ELF-1 (cell line): Measurements from ENCODE around the gene ZNF438.
"Not testable (repeated sequence)": the region's sequence is repeated elsewhere in the genome, so short reads cannot be mapped to it uniquely, and the experiment has no call there.

Source experiments
- DNase-seq: peaks from one replicate; pipeline ENCODE4 v3.0.0-alpha.2; 2016; ENCODE audit warnings: low read depth, low spot score

Gene ZNF438

DNA sequence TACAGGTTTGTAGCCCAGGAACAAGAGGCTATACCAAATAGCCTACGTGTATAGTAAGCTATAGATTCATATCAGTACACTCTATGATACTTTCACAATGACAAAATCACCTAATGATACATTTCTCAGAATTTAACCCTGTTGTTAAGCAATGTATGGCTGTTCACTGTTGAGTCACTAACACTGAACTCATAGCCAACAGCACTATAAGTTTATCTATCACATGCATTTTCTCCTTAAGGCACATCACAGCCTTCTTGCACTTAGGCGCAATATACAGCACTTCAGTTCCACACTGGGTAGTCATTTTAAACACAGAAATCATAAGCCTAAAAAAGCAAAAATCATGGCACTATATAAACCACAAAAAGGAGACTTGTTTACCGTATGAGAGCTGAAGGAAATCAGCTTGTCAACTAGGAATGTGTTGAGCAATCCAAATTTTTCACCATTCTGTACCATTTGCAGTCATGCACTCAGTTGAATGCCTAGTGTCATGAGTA, 45.6 kb downstream of the ZNF438 start:
- no peak for DNase-seq

GRCh38 chr10:30985512-30985911, 46.2 kb downstream of the ZNF438 start:
- DNase-seq = no peak

- DNase-seq = no peak
Observed at GRCh38 chr10:30984563-30985328, 46.9 kb downstream of the ZNF438 start.

- DNase-seq = not testable (repeated sequence)
Observed at GRCh38 chr10:30983209-30983608, 48.5 kb downstream of the ZNF438 start.

- DNase-seq = no peak
Observed at GRCh38 chr10:30980951-30981616, 50.6 kb downstream of the ZNF438 start.

GRCh38 chr10:30979956-30980355, 51.7 kb downstream of the ZNF438 start:
- DNase-seq = no peak

DNA sequence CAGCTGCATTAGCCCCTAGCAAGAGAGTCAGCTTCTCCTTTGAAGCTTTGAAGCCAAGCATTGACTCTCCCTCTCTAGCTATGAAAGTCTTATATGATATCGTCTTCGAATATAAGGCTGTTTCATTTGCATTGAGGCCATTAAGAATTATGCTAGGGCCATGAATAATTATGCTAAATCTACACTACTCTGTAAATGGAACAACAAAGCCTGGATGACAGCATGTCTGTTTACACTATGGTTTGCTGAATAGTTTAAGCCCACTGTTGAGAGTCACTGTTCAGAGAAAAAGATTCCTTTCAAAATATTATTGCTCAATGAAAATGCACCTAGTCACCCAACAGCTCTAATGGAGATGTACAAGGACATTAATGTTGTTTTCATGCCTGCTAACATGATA, 52.8 kb downstream of the ZNF438 start:
- DNase-seq = no peak

GRCh38 chr10:30977385-30977784, 54.3 kb downstream of the ZNF438 start:
- no peak for DNase-seq

DNA sequence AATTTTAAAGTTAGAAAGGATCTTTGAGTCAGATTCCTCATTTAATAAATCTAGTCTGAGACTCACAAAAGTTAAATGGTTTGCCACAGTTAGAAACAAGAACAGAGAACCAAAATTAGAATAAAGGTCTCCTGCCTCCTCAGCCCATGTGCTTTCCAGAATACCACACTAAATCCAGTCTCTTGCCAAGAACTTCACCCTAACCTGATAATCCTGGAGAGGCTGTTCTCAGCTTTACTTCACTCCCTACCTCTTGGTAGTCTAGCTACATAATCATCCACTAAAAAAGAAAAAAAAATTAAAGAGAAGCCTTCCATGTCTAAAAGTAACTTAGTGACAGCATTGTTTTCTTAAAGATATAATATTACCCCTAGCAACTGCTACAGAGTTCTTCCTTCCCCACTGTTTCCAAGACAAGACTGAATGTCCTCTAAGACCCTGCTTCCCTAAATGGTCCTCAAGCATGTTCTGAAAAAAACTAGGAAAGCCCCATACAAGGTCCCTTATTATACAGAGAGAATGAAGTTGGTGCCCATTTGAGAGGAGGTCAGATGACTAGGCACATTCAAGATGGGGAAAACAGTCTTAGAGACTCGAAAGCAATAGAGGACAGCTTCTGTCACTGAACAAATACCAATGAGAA, 56.8 kb downstream of the ZNF438 start:
- DNase-seq = no peak

GRCh38 chr10:30974355-30974754, 57.3 kb downstream of the ZNF438 start:
- DNase-seq = no peak

GRCh38 chr10:30973737-30974136, 57.9 kb downstream of the ZNF438 start:
- DNase-seq = no peak

DNA sequence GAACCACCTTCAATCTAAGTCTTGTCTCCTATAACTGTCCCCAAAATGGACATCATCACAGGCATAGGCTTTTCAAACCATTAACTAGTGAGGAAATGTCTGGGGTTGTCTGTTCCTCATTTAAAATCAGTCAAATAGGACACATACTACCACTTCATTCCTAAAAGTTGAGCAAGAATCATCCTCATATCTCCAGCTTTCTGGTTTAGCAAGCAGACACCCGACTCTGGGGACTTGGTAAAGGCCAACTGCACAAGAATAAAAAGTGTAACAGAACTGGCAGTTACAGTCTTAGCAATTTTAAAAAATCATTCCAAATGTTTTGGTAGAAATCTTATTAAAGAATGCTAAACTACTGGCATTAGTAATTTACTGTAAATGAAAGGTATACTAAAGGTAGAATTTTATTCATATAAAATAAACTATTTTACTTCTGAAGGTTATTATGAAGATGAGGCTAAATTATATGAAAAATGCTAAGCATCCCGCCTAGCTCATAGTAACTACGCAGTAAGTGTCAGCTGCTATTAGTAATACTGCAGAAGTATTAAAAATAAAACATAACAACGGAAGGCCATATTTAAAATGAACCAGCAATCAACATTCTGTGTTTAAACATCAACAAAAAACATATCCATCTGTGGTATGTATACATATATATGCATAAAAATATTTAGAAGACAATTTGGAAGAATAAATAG, 60.8 kb downstream of the ZNF438 start:
- no peak for DNase-seq

DNA sequence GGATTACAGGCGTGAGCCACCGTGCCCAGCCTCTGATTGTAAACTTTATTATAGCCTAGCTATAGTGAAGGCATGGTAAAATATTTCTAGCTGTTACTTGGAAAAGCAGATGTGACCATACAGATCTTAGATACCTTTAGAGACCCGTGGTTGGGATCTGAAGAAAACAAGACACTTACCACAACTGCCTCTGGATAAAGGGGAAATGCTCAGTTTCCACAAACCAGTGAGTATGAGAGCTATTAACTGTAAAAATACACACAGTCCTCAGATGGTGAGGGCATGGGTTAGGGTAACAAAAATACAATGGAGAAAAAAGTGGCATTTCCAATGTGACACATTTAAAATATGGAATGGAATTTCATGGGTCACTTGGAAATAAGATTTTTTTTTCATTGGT, 63.0 kb downstream of the ZNF438 start:
- DNase-seq = no peak

GRCh38 chr10:30967650-30968410, 63.8 kb downstream of the ZNF438 start:
- DNase-seq = no peak

DNA sequence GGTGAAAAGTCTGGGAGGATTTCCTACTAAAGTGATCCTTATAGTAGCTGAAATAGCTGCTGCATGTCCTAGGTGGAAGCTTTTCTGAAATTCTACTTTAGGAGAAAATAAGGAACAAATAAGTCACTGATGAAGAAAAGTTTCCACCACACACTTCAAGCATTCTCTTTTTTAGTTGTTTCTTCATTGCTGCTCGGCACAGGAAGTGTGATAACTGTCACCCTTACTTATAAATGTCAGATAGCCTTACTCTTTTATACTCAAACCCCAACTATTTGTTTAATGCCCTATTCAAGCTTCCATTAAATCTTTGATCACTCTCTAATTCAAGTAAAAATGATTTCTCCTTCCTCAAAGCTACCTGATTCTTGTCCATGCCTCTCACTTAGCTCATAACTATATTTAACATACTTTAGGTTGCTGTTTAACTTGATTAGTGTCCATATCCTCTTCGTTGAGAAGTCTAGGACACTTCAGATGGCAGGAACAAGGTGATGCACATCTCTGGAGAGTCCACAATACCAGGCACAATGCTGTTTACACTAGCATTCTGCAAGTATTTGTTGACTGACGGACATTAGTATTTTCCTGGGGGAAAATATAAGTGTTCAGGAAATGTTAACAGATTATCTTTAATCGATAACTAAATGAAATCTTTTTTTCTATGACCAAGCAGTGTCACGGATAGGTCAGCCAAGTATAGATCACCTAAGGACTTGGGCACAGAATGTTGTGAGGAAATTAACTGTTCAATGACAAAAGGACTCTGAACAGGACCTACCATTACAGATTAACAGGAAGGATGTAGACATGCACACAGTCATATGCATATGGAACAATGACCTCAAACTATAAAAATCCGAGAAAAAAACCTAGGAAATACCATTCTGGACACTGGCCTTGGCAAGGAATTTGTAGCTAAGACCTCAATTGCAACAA, 67.4 kb downstream of the ZNF438 start:
- DNase-seq = no peak

DNA sequence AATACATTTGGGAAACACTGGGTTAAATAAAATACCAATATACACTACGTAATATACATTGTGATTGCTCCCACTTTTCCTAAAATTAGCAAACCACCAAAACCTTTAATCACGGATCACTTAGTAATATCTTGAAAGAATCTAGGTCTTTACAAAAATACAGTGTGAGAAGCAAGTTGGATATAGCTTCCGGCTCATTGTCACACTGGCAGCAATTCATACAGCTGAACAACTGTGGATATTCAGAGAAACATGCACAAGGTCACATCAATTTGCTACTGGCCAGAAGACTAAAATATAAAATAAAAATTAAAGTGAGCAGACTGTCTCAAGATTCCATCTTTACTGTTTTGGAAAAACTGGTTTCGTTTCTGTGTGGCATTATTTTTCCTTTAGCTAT, 69.1 kb downstream of the ZNF438 start:
- DNase-seq = no peak

GRCh38 chr10:30959836-30960210, 71.8 kb downstream of the ZNF438 start:
- DNase-seq = no peak

DNA sequence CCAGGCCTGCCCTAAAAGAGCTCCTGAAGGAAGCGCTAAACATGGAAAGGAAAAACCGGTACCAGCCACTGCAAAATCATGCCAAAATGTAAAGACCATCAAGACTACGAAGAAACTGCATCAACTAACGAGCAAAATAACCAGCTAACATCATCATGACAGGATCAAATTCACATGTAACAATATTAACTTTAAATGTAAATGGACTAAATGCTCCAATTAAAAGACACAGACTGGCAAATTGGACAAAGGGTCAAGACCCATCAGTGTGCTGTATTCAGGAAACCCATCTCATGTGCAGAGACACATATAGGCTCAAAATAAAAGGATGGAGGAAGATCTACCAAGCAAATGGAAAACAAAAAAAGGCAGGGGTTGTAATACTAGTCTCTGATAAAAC, 82.4 kb downstream of the ZNF438 start:
- not testable (repeated sequence) for DNase-seq

DNA sequence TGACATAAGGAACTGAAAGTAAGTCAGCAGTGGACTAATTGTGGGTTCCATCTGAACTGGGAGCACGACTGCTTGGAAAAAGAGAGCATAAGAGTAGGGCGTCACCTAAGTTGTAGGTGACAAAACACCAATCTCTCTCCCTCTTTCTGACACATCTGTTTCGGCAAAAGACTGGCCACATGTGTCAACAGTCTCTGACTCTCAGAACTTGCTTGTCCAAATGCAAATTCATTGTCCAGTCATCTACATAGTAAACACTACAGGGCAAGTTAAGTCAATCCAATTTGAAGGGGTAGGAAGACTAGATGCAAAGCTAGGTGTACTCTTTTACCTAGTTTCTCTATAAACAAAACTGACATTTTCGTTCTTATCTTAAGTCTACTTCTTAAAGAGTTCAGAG, 87.7 kb downstream of the ZNF438 start:
- DNase-seq = no peak

- DNase-seq = no peak
Observed at GRCh38 chr10:30943451-30943850, 88.2 kb downstream of the ZNF438 start.
